Keratinocyte (primary cell): ENCODE data around the gene CGAS.
A peak's percentile ranks its signal among the peaks of the same experiment; 100 is the strongest.

Experiments used
- EZH2 ChIP-seq: IDR thresholded peaks from one replicate; pipeline ENCODE4 v1.6.1; 2012; ENCODE audit warnings: inconsistent platforms, mild to moderate bottlenecking, low read length, moderate library complexity
- TF ChIP-seq, protein P1 (sequence below), 3 experiments: IDR thresholded peaks in 1 of 3; conservative IDR thresholded peaks in 1 of 3; optimal IDR thresholded peaks in 1 of 3; 2 replicates in 2 of 3; 3 replicates in 1 of 3; pipeline versions ENCODE3 to v1.5.1; 2011; ENCODE audit warnings: low read length in 3 of 3, mild to moderate bottlenecking in 3 of 3, moderate library complexity in 2 of 3, control low read depth in 1 of 3, inconsistent platforms in 1 of 3; ENCODE audit not compliant: insufficient read depth in 2 of 3; ENCODE audit errors: extremely low read depth in 1 of 3

DNA sequence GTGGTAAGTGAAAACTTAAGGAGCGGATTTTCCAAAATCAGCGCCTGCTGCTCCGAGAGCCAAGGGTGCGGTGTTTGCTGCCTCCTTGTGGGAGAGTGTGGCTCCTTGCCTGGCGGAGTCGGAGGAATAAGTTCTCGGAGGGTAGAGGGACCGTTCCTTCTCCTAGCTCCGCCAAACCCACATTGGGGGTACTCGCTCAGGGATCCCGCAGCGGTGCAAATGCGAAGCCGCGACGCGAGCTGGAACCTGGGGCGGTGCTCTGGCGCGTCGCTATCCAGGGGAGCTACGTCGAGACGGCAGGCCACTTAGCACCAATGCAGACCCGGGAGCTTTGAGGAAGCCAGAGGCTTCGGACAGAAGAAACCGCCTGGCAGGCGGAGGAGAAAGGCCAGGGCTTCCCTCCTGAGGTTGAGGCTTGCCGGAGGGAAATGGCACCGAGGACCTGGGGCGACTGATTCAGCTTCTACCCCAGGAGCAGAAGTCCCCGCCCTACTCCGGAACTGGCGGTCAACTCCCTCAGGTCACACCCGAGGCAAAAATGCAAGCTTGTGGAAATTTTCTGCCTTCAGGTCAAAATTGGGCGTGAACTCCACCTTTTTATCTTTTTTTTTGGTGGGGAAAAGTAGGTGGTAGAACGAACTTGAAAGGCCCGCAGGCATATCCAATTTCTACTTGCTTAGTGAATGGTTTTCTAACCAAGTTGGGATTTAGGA is 63.1 kb downstream of the CGAS start:
- TF ChIP-seq, protein P1, sequence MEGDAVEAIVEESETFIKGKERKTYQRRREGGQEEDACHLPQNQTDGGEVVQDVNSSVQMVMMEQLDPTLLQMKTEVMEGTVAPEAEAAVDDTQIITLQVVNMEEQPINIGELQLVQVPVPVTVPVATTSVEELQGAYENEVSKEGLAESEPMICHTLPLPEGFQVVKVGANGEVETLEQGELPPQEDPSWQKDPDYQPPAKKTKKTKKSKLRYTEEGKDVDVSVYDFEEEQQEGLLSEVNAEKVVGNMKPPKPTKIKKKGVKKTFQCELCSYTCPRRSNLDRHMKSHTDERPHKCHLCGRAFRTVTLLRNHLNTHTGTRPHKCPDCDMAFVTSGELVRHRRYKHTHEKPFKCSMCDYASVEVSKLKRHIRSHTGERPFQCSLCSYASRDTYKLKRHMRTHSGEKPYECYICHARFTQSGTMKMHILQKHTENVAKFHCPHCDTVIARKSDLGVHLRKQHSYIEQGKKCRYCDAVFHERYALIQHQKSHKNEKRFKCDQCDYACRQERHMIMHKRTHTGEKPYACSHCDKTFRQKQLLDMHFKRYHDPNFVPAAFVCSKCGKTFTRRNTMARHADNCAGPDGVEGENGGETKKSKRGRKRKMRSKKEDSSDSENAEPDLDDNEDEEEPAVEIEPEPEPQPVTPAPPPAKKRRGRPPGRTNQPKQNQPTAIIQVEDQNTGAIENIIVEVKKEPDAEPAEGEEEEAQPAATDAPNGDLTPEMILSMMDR (optimal IDR thresholded peaks at IDR 0.05 in 1 of 3, IDR thresholded peaks at IDR 0.05 in 1 of 3, conservative IDR thresholded peaks at IDR 0.05 in 1 of 3; ENCODE audit: extremely low read depth in 1 of 3, insufficient read depth in 2 of 3, low read length in 3 of 3), result peak; percentile 79 to 87 (median 86)
- no peak for TF ChIP-seq EZH2
